Kidney capillary endothelial cell (primary cell): ENCODE results near the gene CELF6.
A peak's percentile ranks its signal among the peaks of the same experiment; 100 is the strongest.

Experiments used
- DNase-seq: peaks from one replicate; pipeline ENCODE4 v3.0.0-alpha.2; 2018; ENCODE audit warnings: low spot score

The CELF6 gene

DNA sequence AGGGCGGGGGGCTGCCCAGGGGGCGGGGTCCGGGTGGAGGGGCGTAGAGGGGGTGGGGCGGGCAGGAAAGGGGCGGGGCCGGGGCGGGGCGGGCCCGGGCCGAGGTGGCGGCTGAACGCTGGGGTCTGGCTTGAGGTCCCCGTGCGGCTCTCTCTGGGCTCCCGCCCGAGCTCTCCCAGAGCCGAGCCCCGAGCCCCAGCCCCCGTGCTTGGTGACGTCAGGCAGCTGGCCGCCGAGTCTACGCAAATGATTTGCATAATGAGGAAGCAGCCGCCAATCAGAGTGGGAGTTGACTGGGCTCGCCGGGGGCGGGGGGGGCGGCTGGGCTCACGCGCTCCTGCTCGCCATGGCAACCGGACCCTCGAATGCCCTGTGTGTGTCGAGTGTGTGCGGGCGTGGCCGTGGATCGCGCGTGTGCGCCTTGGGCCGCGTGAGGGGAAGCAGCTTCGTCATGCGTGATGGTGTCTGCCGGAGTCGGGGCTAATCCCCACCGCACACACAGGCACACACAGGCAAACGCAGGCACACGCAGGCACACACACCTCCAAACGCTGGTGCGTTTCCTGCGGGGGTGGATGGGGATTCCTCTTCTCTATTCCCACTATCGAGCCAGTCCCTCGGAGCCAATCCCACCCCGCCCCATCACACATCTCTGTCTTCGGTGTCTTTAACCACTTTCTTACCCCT lies at the start of gene CELF6:
Gene CELF6 (minus strand): TSS at position 173 of the 687 bp plus-strand sequence. CDS start 283 bp downstream, outside the sequence.
- peak; percentile 45 for DNase-seq

DNA sequence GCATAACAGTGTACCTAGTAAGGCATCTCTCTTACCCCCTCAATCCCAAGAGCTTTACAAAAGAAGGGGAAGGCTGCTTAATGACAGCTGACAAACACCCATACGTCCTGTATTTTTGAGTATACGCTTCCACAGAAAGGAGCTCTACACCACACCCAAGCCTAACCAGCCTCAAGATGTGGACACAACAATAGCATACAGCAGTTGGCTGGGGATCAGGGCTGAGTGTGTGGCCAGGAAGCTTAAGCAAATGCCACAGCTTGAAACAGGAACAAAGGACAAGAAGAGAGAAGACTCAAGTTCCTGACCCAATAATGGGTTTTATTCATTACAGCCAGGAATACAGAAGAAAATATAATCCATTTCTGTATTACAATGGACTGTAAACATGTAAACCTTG lies 48.9 kb upstream of the CELF6 start:
- no peak for DNase-seq

DNA sequence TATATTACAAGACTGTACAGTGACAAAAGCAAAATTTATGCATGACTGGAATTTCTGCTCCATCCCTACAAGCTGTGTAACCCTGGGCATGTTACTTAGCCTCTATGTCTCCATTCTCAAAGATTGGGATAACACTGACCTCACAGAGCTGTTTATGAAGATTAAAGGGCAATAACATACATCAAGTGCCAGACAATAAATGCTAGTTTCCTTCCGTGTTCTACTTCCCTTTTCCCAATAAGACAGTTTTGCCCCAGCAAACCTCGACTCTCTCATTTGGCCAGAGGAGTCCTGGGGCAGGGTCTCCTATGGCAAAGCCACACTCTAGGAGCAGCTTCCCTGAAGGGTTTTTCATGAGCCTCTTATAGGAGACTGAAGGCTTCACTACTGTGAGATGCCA lies 48.4 kb upstream of the CELF6 start:
- no peak for DNase-seq

DNA sequence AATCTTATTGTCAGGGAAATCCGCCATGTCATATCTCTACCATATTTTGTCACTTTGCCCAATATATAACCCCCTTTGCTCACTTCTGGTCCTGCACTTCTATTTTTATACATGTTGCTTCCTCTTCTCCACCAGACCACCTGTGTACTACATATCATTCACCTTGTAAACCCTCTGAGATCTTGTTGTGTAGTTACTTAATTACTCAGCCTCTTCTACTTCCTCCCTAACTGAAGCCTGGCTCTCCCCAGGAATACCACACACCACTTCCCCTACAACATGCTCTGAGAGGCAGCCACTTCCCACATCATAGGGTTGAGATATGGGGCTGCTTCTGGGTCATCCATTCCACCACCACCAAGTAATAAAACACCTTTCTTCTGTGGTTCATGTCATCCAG lies 45.9 kb upstream of the CELF6 start:
- no peak for DNase-seq

DNA sequence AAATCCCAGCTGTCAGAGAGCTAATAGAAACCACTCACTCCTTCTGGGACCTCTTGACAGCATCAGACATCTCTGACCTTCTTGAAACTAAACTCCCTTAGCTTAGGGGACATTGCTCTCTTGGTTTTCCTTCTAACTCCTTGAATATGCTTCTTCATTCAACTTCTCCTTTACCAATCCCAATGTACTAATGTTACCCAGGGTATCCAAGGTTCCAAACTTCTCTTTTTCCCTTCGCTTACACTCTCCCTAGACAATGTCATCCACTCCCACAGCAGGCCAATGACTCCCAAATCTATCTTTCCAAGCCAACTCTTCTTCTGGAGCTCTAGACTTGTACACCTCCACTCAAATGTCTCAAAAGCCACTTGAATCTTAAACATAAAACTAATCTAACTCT lies 41.2 kb upstream of the CELF6 start:
- no peak for DNase-seq

DNA sequence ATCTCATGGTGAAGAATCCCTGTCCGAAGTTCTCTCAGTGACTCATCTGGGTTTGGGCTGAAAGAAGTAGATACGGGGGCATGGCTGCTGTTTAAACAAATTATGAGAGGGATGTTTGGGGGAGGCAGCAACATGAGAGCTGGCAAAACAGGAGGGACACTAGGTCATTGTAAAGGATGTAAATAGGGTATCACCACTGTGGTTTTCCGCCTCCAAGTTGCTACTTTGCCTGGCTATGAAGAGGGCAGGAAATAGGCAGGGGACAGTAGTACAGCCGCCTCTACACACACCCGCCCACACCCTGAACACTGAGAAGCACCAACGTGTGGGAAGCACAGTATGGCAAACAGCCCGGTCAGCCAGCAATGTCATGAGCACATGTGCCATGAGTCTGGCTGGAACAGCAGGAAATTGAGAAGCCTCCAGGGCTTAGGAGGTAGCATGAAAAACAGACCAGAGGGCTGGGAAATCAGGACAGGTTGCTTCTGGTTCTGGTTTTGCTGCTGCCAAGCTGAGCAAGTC lies 38.8 kb upstream of the CELF6 start:
- DNase-seq: no peak

DNA sequence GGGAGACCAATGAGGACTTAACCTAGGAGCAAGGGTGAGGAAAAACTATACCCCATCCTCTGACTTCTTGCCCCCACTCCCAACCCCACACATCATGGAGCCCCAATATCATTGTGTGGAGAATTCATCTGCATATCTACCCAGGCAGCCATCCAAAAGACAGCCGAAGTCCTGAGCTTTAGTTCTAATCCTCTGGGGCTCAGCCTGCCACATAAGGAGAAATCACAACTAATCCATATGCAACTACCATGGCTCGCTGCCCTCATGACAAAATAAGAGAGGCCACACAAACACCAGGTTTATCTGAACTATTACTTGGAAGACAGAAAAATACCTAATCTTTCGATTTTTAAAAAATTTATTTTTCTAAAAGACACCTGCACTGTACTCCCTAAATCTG lies 38.2 kb upstream of the CELF6 start:
- DNase-seq: no peak

DNA sequence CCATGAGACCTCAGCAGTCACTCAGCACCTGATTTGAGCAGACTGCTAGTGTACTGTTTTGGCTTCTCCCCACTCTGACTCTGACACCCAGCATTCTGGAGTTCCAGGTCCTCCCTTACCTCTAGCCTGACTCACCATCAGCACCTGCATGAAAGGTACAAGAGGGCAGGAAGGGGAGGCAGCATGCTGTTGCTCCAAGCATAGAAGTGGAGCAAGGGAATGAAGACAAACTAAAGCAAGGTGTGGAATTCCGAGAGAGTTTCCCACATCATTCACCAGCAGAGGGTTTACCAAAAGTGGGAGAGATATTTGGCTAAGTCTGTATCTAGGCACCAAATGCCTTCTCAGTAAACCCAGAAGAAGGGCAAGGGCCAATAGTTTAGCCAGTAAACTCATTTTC lies 34.5 kb upstream of the CELF6 start:
- no peak for DNase-seq

DNA sequence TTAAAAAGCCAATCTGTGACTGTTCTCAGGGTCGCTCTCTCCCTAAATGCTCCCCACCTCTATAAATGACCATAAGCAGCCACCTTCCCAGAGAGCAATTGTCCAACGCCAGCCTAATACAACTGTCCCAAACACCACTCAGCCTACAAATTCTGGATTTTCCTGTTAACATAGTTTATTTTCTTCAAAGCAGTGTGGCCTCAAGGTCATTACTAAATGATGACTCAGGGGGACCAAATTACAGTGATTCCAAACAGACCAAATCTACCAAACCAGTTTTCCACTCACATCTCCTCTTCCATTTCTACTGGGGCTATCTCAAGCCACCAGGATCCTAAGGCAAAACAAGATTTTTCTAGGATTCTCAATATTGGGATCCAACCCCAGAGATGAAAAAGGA lies 33.3 kb upstream of the CELF6 start:
- no peak for DNase-seq

DNA sequence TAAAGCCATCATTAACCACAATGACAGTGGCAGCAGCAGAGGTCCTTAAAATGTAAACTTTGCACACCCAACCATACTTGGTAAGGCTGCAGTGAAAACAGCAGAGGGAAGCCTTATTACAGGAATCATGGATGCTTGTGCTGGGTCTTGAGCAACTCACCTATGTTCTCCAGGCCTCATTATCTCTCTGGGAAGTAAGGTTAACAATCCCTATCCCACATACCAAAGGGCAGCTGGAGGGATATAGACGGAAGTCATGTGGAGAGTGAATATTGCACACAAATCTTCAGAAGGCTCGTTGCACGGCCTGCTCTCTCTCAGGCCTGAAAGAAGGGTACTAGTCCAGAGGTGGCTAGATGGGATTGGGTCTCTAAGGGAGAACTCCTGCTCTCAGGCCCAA lies 25.8 kb upstream of the CELF6 start:
- no peak for DNase-seq

DNA sequence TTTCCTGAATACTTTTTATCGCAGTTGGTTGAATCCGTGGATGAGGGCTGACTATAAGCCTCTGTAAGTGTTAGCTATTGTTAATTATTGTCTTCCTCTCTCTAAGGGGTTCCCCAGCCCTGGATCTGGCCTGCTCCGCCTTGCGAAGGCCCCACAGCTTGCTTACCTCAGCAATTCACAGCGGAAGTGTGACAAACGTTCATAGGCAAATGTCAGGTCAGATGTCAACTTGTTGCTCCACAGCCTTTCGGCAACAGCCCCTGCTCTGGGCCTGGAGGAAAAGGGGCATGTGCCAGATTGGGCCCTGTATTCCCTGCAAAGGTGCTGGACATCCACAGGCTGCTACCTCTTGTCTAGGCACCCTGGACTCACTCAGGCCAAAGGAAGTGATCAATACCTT lies 25.3 kb upstream of the CELF6 start:
- DNase-seq: no peak

DNA sequence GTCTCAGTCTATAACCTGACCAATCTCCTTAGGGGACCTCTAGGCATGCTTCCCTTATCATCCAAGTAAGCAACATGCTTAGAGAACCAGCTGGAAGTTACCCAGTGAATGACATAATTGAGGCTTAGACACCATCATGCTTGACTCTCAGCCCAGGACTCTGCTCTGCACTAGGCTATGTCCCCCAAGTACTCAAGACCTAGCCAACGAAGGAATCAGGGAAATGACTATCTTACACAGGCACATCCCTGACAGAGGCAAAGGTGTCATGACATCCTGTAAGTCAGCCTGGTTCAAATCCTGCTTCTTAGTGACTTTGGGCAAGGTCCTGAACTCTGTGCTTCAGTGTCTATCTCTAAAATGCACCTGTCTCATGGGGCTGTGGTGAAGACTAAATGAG lies 24.6 kb upstream of the CELF6 start:
- no peak for DNase-seq

DNA sequence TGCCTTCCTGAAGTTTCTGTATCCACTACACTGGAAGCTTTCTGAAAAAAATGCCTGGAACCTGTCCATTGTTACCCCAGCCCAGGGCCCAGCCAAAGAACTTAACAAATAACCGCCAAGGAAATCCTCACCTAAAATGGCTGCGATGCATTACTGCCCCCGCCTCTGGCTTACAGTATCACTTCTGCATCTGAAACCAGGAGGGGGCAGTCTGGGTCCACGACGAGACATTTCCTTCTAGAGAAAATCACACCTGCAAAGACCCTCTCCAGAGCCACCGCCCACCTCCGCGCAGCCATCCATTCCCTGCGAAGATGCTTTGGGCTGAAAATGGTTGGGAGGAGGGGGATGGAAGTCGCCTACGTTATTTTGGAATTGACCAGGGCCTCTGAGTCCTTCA lies 22.4 kb upstream of the CELF6 start:
- peak; percentile 16 for DNase-seq

DNA sequence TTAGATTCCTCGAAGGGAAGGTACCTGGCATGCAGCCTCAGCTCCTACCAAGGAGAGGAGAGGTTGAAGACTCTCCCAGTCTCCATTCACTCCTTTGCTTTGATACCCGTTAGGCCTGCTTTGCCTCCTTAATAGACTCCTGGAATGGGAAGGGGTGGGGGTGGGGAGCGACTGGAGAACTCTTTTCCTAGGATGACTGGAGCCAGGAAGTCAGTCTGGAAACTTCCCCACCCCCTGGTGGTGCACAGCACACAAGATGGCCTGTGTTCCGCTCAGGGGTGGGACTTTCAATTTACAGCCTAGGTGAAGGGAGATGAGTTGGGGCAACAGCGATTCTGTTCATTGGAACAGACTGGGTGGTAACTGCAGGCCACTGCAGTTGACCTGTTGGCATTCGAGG lies 21.4 kb upstream of the CELF6 start:
- no peak for DNase-seq

DNA sequence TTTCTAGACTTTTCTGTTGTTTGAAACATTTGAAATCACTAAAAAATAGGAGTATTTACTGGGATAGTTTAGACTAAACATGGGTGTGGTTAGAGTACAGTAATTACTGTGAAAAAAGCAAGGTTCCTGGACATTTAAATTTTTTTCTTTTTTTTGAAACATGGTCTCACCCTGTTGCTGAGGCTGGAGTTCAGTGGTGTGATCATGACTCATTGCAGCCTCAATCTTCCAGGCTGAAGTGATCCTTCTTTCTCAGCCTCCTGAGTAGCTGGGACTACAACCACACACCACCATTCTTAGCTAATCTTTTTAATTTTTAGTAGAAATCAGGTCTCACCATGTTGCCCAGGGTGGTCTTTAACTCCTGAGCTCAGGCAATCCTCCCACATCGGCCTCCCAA lies 20.4 kb upstream of the CELF6 start:
- no peak for DNase-seq

DNA sequence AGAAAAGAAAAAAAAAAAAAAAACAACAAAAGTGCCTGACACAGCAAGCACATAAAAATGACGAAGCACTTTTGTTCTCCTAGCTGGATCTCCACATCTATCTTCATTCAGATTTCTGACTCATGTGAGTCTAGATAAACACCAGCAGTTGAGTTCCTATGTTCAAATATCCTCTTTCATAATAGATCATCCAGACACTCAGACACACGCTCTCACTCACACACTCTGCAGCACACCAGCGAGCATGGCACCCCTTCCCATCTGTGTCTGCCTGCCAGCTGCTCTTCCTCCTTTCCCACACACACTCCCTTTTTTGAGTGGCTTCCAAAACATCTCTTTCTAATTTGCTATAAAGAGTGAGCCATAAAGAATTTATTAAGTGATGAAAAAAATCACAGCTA lies 19.8 kb upstream of the CELF6 start:
- peak; percentile 2 for DNase-seq

DNA sequence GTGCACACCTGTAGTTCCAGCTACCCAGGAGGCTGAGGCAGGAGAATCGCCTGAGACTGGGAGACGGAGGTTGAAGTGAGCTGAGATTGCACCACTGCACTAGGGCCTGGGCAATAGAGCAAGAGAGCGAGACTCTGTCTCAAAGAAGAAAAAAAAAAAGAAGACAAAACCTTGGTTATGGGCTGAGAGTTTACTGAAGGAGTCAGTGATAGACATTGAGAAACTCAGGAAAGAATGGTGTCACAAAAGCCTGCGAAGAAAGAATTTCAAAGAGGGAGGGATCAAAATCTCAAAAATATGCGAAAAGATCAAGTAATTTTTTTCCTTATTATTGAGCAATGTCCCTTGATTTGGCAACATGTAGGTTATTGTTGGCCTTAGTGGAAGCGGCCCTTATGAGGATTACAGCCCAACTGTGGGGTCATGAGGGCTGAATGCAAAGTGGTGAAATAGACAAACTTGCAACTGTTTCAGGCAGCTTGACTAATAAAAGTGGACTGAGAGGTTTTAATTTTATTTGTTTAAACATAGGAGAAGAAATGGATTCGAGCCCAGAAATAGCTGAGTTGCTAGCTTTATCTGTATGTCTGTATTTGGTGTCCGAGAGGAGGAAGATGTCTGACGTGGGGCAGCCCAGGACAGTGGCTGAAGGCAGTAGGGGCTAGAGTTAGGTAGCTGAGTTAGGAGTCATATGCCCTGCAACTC lies 18.8 kb upstream of the CELF6 start:
- no peak for DNase-seq

DNA sequence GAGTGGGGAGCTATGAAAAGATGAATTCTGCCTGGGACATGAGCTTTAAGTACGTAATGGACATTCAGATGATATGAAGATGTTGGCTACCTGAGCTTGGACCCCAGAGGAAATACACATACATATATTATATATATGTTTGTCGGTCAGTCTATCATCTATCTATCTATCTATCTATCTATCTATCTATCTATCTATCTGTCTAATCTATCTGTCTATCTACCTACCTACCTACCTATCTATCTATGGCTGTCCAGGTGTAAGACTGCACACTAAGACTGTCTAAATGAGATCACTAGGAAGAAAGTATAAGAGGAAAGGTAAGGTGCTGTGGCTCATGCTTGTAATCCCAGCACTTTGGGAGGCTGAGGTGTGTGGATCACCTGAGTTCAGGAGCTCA lies 18.2 kb upstream of the CELF6 start:
- no peak for DNase-seq

DNA sequence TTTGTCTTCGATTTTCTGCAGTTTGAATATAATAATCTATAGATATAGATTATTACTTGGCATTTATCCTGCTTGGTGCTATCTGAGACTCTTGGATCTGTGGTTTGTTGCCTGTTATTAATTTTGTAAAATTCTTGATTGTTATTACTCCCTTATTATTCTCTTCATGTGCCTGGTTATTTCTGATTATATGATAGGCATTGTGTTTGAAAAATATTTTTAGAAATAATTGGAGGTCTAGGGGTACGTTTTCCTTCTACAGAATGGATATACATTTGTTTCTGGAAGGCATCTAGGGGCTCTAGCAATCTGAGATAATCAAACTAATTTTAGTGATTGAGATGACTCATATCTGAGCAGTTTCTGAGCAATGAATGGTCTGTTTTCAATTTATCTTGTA lies 14.9 kb upstream of the CELF6 start:
- no peak for DNase-seq

DNA sequence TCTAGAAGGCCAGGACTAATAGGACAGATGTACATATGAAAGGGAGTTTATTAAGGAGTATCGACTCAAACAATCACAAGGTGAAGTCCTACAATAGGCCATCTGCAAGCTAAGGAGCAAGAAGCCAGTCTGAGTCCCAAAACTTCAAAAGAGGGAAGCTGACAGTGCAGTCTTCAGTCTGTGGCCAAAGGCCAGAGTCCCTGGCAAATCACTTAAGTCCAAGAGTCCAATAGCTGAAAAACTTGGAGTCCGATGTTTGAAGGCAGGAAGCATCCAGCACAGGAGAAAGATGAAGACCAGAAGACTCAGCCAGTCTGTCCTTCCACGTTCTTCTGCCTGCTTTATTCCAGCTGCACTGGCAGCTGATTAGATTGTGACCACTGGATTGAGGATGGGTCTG lies 11.1 kb upstream of the CELF6 start:
- DNase-seq: no peak

DNA sequence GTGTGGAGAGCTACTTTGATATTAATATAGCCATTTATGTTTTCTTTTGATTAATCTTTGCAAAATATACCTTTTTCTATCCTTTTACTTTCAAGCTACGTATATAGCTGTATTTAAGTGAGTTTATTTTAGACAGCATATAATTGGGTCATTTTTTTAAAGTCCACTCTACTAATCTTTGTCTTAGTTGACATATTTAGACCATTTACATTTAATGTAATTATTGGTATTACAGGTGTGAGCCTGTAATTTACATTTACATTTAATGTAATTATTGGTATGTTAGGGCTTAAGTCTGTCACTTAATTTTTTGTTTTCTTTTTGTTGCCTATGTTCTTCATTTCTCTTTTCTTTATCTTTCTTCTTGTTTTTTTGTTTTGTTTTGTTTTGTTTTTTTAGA lies 3.8 kb upstream of the CELF6 start:
- no peak for DNase-seq

DNA sequence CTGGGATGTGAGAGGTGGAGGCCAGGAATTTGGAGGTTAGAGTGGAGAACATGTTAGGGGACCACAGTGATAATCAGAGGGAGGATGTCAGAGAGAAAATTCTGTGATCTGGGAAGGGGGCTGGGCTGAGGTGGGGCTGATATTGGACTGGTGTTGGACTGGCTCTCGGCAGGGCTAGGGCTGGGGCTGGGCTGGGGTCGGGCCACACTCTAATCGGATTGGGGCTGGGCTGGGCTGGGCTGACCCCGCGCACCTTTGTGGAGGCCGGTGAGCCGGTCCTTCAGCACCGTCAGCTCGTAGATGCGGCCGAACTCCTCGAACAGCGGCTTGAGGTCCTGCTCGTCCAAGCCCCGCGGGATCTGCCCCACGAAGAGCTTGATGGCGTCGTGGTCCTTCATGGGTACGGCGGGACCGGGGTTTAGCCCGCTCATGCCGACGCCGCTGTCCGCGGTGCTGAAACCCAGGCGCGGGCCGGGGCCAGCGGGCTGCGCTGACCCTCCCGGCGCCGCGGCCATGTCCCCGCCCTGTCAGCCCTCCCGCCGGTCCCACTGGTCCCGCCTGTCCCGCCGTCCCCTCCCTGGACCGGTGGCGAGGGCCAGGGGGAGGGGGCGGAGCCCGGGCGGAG lies 485 bp downstream of the CELF6 start:
- DNase-seq: peak; percentile 37

DNA sequence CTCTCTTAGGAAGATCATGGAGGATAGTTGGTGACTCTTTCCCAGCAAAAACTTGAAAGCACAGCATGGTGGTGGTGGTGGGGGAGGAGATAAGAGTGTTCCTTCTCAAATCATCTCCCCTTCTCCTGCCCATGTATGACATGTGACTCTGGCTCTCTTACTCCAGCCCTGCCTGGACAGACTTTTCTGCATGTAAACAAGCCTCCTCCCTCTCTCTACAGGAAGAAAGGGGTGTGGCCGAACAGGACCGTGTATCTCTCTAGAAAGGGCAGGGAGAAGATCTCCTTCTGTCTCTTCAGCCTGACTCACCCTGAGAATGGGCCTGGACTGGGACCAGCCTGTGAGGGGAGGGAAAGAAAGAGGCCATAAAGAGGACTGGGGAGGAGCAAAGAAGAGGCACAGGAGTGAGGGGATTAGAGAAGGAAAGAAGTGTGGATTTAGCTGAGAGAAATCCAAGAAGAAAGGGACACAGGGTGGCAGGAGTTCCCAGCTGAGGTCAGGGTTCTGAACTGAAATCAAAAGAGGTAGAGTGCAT lies 1.5 kb downstream of the CELF6 start:
- DNase-seq: no peak
